Mononuclear cell (primary cell): ENCODE results near the gene LBHD1. TPM values are rescaled to one million over a fixed set of nuclear protein-coding genes. Genes with fewer than 3 reads are reported as not detected.
"Not testable (repeated sequence)": the region's sequence is repeated elsewhere in the genome, so short reads cannot be mapped to it uniquely, and the experiment has no call there.

Experiments
- H3K27me3 ChIP-seq: 2 replicates; pipeline ENCODE4 v1.6.0; 2011; ENCODE audit warnings: low read length, control low read depth; ENCODE audit not compliant: insufficient read depth
- H3K4me1 ChIP-seq: 2 replicates; pipeline ENCODE4 v1.5.1; 2011; ENCODE audit warnings: mild to moderate bottlenecking, low read length, control low read depth; ENCODE audit not compliant: insufficient read depth
- H3K4me3 ChIP-seq: 2 replicates; pipeline ENCODE4 v1.5.1; 2011; ENCODE audit warnings: mild to moderate bottlenecking, low read length, moderate library complexity
- H3K9me3 ChIP-seq: 2 replicates; pipeline ENCODE4 v1.5.1; 2011; ENCODE audit warnings: low read depth, mild to moderate bottlenecking, control low read depth, low read length
- total RNA-seq: library from RNA; depleted of rRNA; stranded (reverse); fragments of >200 nt; gene quantifications from one replicate; pipeline ENCODE4 v1.2.3, GENCODE V29; 2012

LBHD1 gene
- total RNA-seq, 1 donor, result 5.9 TPM

- Histone ChIP-seq H3K4me1 (peaks cover 20% of the 10 kb centered on the region), H3K9me3 (no peaks in the 10 kb centered on the region), H3K27me3 (no peaks in the 10 kb centered on the region), H3K4me3 (no peak overlapping the region)
Measured at GRCh38 chr11:62654297-62654696, 17.8 kb downstream of the LBHD1 start.

GRCh38 chr11:62652161-62653006 lies 19.7 kb downstream of the LBHD1 start:
- peaks cover 20% of the 10 kb centered on the region for H3K4me1 ChIP-seq
- H3K27me3 ChIP-seq, result no peaks in the 10 kb centered on the region
- peak overlapping the region; percentile 89 for H3K4me3 ChIP-seq
- no peaks in the 10 kb centered on the region for H3K9me3 ChIP-seq

- peaks cover 34% of the 10 kb centered on the region for H3K4me1 ChIP-seq
- not testable (repeated sequence) for H3K4me3 ChIP-seq
Measured at GRCh38 chr11:62650283-62650682, 21.8 kb downstream of the LBHD1 start.

GRCh38 chr11:62649486-62649885 lies 22.6 kb downstream of the LBHD1 start:
- Histone ChIP-seq H3K4me3 (no peak overlapping the region), H3K9me3 (no peaks in the 10 kb centered on the region), H3K27me3 (no peaks in the 10 kb centered on the region), H3K4me1 (peaks cover 42% of the 10 kb centered on the region)

More at GRCh38 chr11:62650283-62650682, 21.8 kb downstream of the LBHD1 start:
- H3K27me3 ChIP-seq, H3K9me3 ChIP-seq: not testable (repeated sequence)

GRCh38 chr11:62648967-62649364 lies 23.1 kb downstream of the LBHD1 start:
- Histone ChIP-seq H3K27me3 (no peaks in the 10 kb centered on the region), H3K4me3 (no peak overlapping the region), H3K9me3 (no peaks in the 10 kb centered on the region), H3K4me1 (peaks cover 41% of the 10 kb centered on the region)

- Histone ChIP-seq H3K27me3 (no peaks in the 10 kb centered on the region), H3K9me3 (no peaks in the 10 kb centered on the region), H3K4me1 (peaks cover 41% of the 10 kb centered on the region), H3K4me3 (no peak overlapping the region)
Measured at GRCh38 chr11:62648185-62648966, 23.7 kb downstream of the LBHD1 start.

- no peaks in the 10 kb centered on the region for H3K27me3 ChIP-seq
- no peaks in the 10 kb centered on the region for H3K9me3 ChIP-seq
- peaks cover 39% of the 10 kb centered on the region for H3K4me1 ChIP-seq
- no peak overlapping the region for H3K4me3 ChIP-seq
Measured at GRCh38 chr11:62647609-62648005, 24.5 kb downstream of the LBHD1 start.

GRCh38 chr11:62646825-62647608 lies 25.1 kb downstream of the LBHD1 start:
- H3K4me3 ChIP-seq, result peak overlapping the region; percentile 97

GRCh38 chr11:62645946-62646824 lies 25.9 kb downstream of the LBHD1 start, which contains the start of gene GANAB:
TSS of gene GANAB (minus strand) at chr11:62646613. CDS start at chr11:62646599, 14 bp downstream.
- no peaks in the 10 kb centered on the region for H3K9me3 ChIP-seq
- H3K4me3 ChIP-seq, result peak within 1 kb of the TSS; percentile 97
- H3K27me3 ChIP-seq, result no peaks in the 10 kb centered on the region
- peaks cover 26% of the 10 kb centered on the region for H3K4me1 ChIP-seq

More at GRCh38 chr11:62646825-62647608, 25.1 kb downstream of the LBHD1 start:
- Histone ChIP-seq H3K4me1 (peaks cover 33% of the 10 kb centered on the region), H3K27me3 (no peaks in the 10 kb centered on the region), H3K9me3 (no peaks in the 10 kb centered on the region)

- H3K27me3 ChIP-seq, result no peaks in the 10 kb centered on the region
- no peaks in the 10 kb centered on the region for H3K9me3 ChIP-seq
- H3K4me3 ChIP-seq, result peak overlapping the region; percentile 97
- peaks cover 26% of the 10 kb centered on the region for H3K4me1 ChIP-seq
Measured at GRCh38 chr11:62645671-62645945, 26.5 kb downstream of the LBHD1 start.

GRCh38 chr11:62644220-62644619 lies 27.8 kb downstream of the LBHD1 start:
- Histone ChIP-seq H3K4me1 (peaks cover 33% of the 10 kb centered on the region), H3K9me3 (no peaks in the 10 kb centered on the region), H3K27me3 (no peaks in the 10 kb centered on the region), H3K4me3 (no peak overlapping the region)

- Histone ChIP-seq H3K4me1 (peaks cover 9% of the 10 kb centered on the region), H3K9me3 (no peaks in the 10 kb centered on the region), H3K4me3 (no peak overlapping the region), H3K27me3 (no peaks in the 10 kb centered on the region)
Measured at GRCh38 chr11:62632492-62632891, 39.6 kb downstream of the LBHD1 start.

GRCh38 chr11:62627713-62628112 lies 44.4 kb downstream of the LBHD1 start:
- Histone ChIP-seq H3K4me3 (no peak overlapping the region), H3K9me3 (no peaks in the 10 kb centered on the region), H3K27me3 (no peaks in the 10 kb centered on the region), H3K4me1 (no peaks in the 10 kb centered on the region)

GRCh38 chr11:62622476-62623089 lies 49.5 kb downstream of the LBHD1 start:
- Histone ChIP-seq H3K4me1 (peaks cover 21% of the 10 kb centered on the region), H3K9me3 (no peaks in the 10 kb centered on the region), H3K27me3 (no peaks in the 10 kb centered on the region), H3K4me3 (peak overlapping the region; percentile 60)
